MCF 10A (cell line): ENCODE measurements around the gene ATF5. TPM values are rescaled to one million over a fixed set of nuclear protein-coding genes. Genes with fewer than 3 reads are reported as not detected.

Experiments used
- BruUV-seq: library from RNA; stranded (reverse); fragments of 400-500 nt; replicated peaks from 2 replicates; lab custom pipeline; 2021; lab: Mats Ljungman, UMichigan
- CTCF ChIA-PET: fragments of 300-600 bp; sonication (Branson Sonifier 250); formaldehyde crosslinking; extraction: SDS; loops from one replicate; lab custom pipeline; 2021; ENCODE audit warnings: antibody characterized with exemption, inconsistent platforms; lab: Yijun Ruan, JAX
- POLR2A ChIA-PET: fragments of 300-600, 350-650 bp; sonication (Branson Sonifier 250); formaldehyde crosslinking; extraction: SDS; loops from one replicate; lab custom pipeline; 2020; ENCODE audit warnings: antibody characterized with exemption, inconsistent platforms; lab: Yijun Ruan, JAX
- DNase-seq: peaks from one replicate; pipeline ENCODE4 v3.0.0-alpha.2; 2018; ENCODE audit not compliant: unreplicated experiment
- H3K27ac Mint-ChIP-seq: one replicate; pipeline ENCODE4 v1.8.0; 2022; ENCODE audit warnings: mild to moderate bottlenecking, low read depth, mixed read lengths; ENCODE audit not compliant: unreplicated experiment
- H3K27me3 Mint-ChIP-seq: one replicate; pipeline ENCODE4 v1.8.0; 2022; ENCODE audit warnings: mixed read lengths; ENCODE audit not compliant: insufficient read depth, unreplicated experiment
- H3K36me3 Mint-ChIP-seq: one replicate; pipeline ENCODE4 v1.8.0; 2022; ENCODE audit warnings: mild to moderate bottlenecking, moderate library complexity, mixed read lengths; ENCODE audit not compliant: insufficient read depth, unreplicated experiment
- H3K4me1 Mint-ChIP-seq: one replicate; pipeline ENCODE4 v1.8.0; 2022; ENCODE audit warnings: mixed read lengths; ENCODE audit not compliant: insufficient read depth, unreplicated experiment
- H3K4me3 Mint-ChIP-seq: one replicate; pipeline ENCODE4 v1.8.0; 2022; ENCODE audit warnings: mild to moderate bottlenecking, moderate library complexity, mixed read lengths; ENCODE audit not compliant: unreplicated experiment
- H3K9me3 Mint-ChIP-seq: one replicate; pipeline ENCODE4 v1.8.0; 2022; ENCODE audit warnings: mixed read lengths; ENCODE audit not compliant: unreplicated experiment
- intact Hi-C: fragments of 100-400 bp; cut with micrococcal nuclease; formaldehyde crosslinking; loops from 2 replicates; pipeline ENCODE4 v1.14.1; 2022
- total RNA-seq: library from RNA; stranded (reverse); gene quantifications from 2 replicates; pipeline ENCODE4 v1.2.3, GENCODE V29; 2022
- TF ChIP-seq, protein P1 (sequence below): fragments of 200-600 bp; IDR thresholded peaks from one replicate; pipeline ENCODE4 v1.8.0; 2022; ENCODE audit warnings: antibody characterized with exemption, mild to moderate bottlenecking; ENCODE audit not compliant: unreplicated experiment

The ATF5 gene
- total RNA-seq, 1 experiment from 2014 or later: 23.7 TPM

DNA sequence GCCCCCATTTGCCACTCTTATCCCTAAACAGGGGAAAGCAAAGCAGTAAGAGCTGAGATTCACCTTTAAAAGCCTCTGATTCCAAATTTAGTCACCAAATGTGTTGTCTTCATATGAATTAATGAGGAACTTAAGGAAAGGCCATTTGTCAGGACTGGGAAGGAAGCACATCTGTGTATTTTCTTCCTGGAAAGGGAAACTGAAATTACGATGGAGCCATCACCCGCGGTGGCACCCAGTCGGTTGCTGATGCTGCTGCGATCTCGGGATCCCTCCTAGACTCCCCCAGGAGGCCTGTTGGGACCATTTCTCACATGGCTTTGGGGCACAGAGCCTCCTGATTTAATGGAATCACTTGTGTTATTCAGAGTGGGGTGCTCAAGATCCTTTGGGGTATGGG lies 24.9 kb upstream of the ATF5 start:
- Mint-ChIP-seq H3K36me3 (peaks cover 11% of the 10 kb centered on the region), H3K4me3 (no peak overlapping the region), H3K27ac (no peak overlapping the region), H3K9me3 (no peaks in the 10 kb centered on the region), H3K4me1 (no peaks in the 10 kb centered on the region), H3K27me3 (no peaks in the 10 kb centered on the region)
- TF ChIP-seq, protein P1, sequence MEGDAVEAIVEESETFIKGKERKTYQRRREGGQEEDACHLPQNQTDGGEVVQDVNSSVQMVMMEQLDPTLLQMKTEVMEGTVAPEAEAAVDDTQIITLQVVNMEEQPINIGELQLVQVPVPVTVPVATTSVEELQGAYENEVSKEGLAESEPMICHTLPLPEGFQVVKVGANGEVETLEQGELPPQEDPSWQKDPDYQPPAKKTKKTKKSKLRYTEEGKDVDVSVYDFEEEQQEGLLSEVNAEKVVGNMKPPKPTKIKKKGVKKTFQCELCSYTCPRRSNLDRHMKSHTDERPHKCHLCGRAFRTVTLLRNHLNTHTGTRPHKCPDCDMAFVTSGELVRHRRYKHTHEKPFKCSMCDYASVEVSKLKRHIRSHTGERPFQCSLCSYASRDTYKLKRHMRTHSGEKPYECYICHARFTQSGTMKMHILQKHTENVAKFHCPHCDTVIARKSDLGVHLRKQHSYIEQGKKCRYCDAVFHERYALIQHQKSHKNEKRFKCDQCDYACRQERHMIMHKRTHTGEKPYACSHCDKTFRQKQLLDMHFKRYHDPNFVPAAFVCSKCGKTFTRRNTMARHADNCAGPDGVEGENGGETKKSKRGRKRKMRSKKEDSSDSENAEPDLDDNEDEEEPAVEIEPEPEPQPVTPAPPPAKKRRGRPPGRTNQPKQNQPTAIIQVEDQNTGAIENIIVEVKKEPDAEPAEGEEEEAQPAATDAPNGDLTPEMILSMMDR: no peak
- no peak for DNase-seq
- intact Hi-C loops: no loop called here
- ChIA-PET CTCF (interaction anchor here (1.5 kb wide), 1 partner anchor 98 kb away, joined by 3 read pairs; no protein-coding TSS in a partner anchor), POLR2A (no interaction called here)
- BruUV-seq: no TSS peak

DNA sequence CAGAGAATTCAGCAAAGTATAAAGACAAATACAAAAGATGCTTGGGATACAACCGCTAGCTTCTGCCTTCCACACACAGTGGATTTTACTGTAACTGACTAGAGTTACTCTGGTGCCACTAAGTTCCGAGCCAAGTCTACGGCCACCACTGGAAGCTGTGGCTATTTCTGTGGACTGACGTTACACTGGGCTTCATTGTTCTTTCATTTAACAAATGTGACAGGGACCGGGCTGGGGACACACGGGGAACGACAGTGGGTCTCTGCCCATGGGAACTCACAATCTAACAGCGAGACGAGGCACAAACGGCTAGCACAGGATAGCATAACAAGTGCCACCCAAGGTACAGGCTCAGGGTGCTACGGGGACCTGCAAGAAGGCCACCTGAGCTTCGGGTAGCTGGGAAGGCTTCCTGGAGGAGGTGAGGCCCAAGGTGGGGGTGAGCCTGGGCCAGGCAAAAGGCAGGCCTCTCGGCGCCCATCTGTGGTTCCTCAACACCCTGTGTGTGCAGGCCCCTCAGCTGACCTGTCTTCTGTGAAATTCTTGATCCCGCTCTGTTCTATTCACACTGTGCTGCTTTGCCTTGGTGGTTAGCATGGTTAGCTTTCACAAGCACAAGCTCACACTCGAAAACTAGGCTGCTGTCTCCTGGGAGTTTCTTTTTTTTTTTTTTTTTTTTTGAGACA lies 22.0 kb upstream of the ATF5 start:
- ChIA-PET CTCF (interaction anchor here (1.1 kb wide), 1 partner anchor 10 kb away, joined by 3 read pairs; no protein-coding TSS in a partner anchor), POLR2A (interaction anchor here (0.7 kb wide), 1 partner anchor 20 kb away, joined by 3 read pairs; no protein-coding TSS in a partner anchor)
- H3K27me3 Mint-ChIP-seq: no peaks in the 10 kb centered on the region
- TF ChIP-seq, protein P1: no peak
- H3K9me3 Mint-ChIP-seq: no peaks in the 10 kb centered on the region
- intact Hi-C loops: no loop called here
- no peak overlapping the region for H3K4me3 Mint-ChIP-seq
- H3K27ac Mint-ChIP-seq: no peak overlapping the region
- no peak for DNase-seq
- TSS peak; percentile 36 for BruUV-seq
- H3K36me3 Mint-ChIP-seq: peaks cover 25% of the 10 kb centered on the region
- peaks cover 9% of the 10 kb centered on the region for H3K4me1 Mint-ChIP-seq

GRCh38 chr19:49907745-49908446 lies 21.1 kb upstream of the ATF5 start:
- H3K27me3 Mint-ChIP-seq: no peaks in the 10 kb centered on the region
- H3K9me3 Mint-ChIP-seq: no peaks in the 10 kb centered on the region
- ChIA-PET POLR2A (no interaction called here), CTCF (interaction anchor here (0.5 to 1.1 kb wide), 3 partner anchors 9 to 606 kb away, joined by 3 to 5 read pairs (median 3); no protein-coding TSS in a partner anchor)
- peaks cover 9% of the 10 kb centered on the region for H3K4me1 Mint-ChIP-seq
- no peak for DNase-seq
- no peak overlapping the region for H3K27ac Mint-ChIP-seq
- TF ChIP-seq, protein P1: no peak
- no TSS peak for BruUV-seq
- H3K4me3 Mint-ChIP-seq: no peak overlapping the region
- H3K36me3 Mint-ChIP-seq: peaks cover 30% of the 10 kb centered on the region
- intact Hi-C loops: no loop called here
